HL-60/S4 (cell line): Measurements from ENCODE around the gene TOX2.

Experiments
- in situ Hi-C: fragments of 300-500 bp; cut with MboI; formaldehyde crosslinking; loops from 2 replicates; pipeline ENCODE4 v1.14.3; 2022; ENCODE audit warnings: low sequenced_read_pairs

TOX2 gene

GRCh38 chr20:44052166-44052565, 137.5 kb downstream of the TOX2 start:
- in situ Hi-C loops: no loop called here

- in situ Hi-C loops: no loop called here
Observed at GRCh38 chr20:44053046-44053445, 138.4 kb downstream of the TOX2 start.

GRCh38 chr20:44054118-44054517, 139.5 kb downstream of the TOX2 start:
- in situ Hi-C loops: no loop called here

- in situ Hi-C loops: no loop called here
Observed at GRCh38 chr20:44054849-44055248, 140.2 kb downstream of the TOX2 start.

GRCh38 chr20:44056010-44056698, 141.5 kb downstream of the TOX2 start:
- in situ Hi-C loops: no loop called here

GRCh38 chr20:44057698-44058675, 143.3 kb downstream of the TOX2 start:
- in situ Hi-C loops: no loop called here

- in situ Hi-C loops: no loop called here
Observed at GRCh38 chr20:44064501-44065400, 150.1 kb downstream of the TOX2 start.

- in situ Hi-C loops: no loop called here
Observed at GRCh38 chr20:44065401-44066340, 151.0 kb downstream of the TOX2 start.

GRCh38 chr20:44066645-44067606, 152.3 kb downstream of the TOX2 start:
- in situ Hi-C loops: no loop called here

GRCh38 chr20:44067650-44068081, 153.0 kb downstream of the TOX2 start:
- in situ Hi-C loops: no loop called here

GRCh38 chr20:44068316-44069201, 153.9 kb downstream of the TOX2 start:
- in situ Hi-C loops: no loop called here

- in situ Hi-C loops: no loop called here
Observed at GRCh38 chr20:44069203-44070011, 154.8 kb downstream of the TOX2 start.

GRCh38 chr20:44070139-44070900, 155.7 kb downstream of the TOX2 start:
- in situ Hi-C loops: no loop called here

- in situ Hi-C loops: no loop called here
Observed at GRCh38 chr20:44071057-44071456, 156.4 kb downstream of the TOX2 start.

GRCh38 chr20:44071526-44072111, 157.0 kb downstream of the TOX2 start:
- in situ Hi-C loops: no loop called here

- in situ Hi-C loops: no loop called here
Observed at GRCh38 chr20:44072384-44072783, 157.7 kb downstream of the TOX2 start.
